NCI-H146 treated with DMSO at 0.1 percent for 48 hours (cell line): ENCODE data around the gene SMCO1.
A peak's percentile ranks its signal among the peaks of the same experiment; 100 is the strongest.
"Not testable (repeated sequence)": the region's sequence is repeated elsewhere in the genome, so short reads cannot be mapped to it uniquely, and the experiment has no call there.

Source experiments
- DNase-seq: peaks from one replicate; lab custom pipeline; 2025; ENCODE audit not compliant: unreplicated experiment; lab: John Stamatoyannopoulos, UW

SMCO1 gene, protein sequence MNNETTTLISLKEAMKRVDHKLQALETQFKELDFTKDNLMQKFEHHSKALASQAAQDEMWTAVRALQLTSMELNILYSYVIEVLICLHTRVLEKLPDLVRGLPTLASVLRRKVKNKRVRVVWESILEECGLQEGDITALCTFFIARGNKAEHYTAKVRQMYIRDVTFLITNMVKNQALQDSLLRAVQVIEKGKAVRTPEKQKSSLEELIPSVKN

GRCh38 chr3:196514913-196515621, at the start of gene SMCO1:
Gene SMCO1, minus strand, starts transcription at chr3:196515346. Its CDS starts 137 bp downstream, at chr3:196515209.
- no peak for DNase-seq

- no peak for DNase-seq
These were observed 48.6 kb upstream of the SMCO1 start for GRCh38 chr3:196563721-196564225.

DNA sequence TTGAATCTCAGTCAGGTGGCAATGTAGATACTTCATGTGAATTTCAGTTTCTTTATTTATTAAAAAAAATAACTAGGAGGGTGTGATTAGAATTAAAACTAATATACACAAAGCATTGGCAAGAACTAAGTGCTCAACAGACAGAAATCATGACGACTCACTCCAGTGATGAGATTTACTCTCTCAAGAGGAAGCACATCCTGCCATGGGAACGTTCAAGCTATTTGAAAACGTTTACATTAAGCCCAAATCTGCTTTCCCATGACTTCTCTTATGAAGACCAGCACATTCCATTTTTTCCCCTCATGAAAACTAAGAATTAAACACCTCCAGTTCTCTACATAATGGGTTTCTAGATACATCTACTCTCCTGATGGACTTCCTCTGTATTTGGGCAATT, 44.7 kb upstream of the SMCO1 start:
- no peak for DNase-seq

DNA sequence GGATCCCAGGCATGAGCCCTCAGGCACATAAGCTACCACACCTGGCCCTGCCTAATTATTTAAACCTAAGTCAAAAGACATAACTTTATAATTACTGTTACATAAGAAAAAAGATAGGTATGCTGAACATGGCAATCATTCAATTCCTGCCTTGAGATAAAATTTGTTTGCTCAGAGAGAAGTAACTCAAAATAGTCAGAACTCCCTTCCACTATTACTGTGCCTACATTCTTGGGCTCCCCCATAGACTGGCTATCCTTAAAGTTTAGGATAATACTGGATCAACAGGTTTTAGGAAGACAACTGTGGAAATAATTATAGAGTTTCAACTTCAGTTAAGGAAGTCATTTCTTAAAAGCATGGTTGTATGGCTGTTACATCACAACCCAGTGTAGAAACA, 43.3 kb upstream of the SMCO1 start:
- DNase-seq: no peak

DNA sequence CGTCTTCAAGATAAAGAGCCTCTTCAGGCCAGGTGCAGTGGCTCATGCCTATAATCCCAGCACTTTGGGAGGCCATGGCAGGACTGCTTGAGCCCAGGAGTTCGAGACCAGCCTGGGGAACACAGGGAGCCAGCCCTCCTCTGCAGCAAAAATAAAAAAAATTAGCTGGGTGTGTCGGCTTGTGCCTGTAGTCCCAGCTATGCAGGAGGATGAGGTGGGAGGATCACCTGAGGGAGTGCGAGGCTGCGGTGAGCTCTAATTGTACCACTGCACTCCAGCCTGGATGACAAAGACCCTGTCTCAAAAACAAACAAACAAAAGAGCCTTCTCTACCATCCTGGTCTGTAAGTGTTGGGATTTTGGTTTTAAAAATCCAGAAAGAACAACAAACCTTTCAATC, 42.1 kb upstream of the SMCO1 start:
- DNase-seq: no peak

DNA sequence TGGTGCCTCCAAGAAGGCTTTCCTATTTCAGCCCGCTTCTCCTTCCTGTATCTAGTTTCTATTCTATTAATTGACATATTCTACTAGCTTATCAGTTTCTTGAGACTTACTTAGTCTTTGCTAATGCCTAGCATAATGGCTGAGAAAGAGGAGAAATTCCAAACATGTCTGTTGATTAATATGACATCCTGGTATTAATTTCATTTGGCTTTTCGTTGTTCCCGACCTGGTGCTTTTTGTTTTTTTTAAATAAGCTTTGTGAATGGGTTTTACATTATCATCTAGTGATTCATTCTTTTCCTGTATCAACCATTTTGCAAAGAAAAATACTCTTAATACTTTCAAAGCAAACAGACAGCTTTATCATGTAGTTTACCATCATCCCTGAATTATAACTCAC, 40.1 kb upstream of the SMCO1 start:
- DNase-seq: no peak

DNA sequence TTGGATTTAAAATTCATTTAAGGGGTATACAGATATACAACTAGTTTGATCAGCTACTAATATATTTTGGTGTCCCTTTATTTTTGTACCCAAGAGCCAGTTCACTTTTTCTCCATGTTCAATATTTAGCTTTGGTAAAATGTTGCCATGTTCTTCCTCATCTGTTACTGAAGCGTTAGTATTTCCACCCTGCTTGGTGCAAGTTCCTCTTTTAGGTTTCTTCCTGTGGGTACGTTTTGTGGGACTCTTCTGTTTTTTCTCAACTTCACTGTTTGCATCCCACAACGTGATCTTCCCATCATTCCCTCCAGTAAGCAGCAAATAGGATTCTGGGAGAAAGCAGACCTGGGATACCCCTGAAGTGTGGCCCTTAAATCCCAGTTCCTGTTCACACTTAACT, 39.1 kb upstream of the SMCO1 start:
- no peak for DNase-seq

GRCh38 chr3:196553551-196553950, 38.4 kb upstream of the SMCO1 start:
- no peak for DNase-seq

DNA sequence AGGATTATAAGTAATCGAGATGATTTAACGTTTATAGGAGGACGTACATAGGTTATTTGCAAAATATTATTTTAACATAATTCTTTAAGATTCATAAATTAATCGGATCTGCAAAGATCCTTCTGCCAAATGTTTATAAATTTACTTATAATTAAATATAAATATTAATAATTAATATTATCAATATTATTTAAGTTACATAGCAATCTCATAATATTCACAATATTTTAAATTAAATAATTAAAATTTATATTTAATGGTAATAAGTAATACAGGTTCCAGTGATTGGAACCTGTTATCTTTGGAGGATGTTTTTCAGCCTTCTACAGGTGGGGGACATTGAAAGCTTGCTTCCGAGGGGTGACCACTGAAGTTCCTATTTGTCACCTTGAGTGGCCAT, 37.1 kb upstream of the SMCO1 start:
- no peak for DNase-seq

DNA sequence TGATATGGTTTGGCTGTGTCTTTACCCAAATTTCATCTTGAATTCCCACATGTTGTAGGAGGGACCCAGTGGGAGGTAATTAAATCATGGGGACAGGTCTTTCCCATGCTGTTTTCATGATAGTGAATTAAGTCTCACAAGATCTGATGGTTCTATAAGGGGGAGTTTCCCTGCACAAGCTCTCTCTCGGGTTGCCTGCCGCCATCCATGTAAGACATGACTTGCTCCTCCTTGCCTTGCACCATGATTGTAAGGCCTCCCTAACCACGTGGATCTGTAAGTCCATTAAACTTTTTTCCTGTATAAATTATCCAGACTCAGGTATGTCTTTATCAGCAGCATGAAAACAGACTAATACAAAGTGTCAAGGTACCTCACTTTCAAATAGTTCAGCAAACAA, 35.0 kb upstream of the SMCO1 start:
- DNase-seq: not testable (repeated sequence)

DNA sequence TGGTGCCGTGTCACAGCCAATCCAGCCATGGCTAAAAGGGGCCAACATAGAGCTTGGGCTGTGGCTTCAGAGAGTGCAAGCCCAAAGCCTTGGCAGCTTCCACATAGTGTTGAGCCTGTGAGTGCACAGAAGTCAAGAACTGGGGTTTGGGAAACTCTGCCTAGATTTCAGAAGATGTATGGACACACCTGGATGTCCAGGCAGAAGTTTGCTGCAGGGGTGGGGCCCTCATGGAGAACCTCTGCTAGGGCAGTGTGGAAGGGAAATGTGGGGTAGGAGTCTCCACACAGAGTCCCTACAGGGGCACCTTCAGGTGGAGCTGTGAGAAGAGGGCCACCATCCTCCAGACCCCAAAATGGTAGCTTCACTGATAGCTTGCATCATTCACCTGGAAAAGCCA, 34.2 kb upstream of the SMCO1 start:
- DNase-seq: not testable (repeated sequence)

GRCh38 chr3:196547067-196547466, 31.9 kb upstream of the SMCO1 start:
- DNase-seq: no peak

- DNase-seq: no peak
These were observed 31.4 kb upstream of the SMCO1 start for GRCh38 chr3:196546537-196546936.

- no peak for DNase-seq
These were observed 29.4 kb upstream of the SMCO1 start for GRCh38 chr3:196544491-196544992.

DNA sequence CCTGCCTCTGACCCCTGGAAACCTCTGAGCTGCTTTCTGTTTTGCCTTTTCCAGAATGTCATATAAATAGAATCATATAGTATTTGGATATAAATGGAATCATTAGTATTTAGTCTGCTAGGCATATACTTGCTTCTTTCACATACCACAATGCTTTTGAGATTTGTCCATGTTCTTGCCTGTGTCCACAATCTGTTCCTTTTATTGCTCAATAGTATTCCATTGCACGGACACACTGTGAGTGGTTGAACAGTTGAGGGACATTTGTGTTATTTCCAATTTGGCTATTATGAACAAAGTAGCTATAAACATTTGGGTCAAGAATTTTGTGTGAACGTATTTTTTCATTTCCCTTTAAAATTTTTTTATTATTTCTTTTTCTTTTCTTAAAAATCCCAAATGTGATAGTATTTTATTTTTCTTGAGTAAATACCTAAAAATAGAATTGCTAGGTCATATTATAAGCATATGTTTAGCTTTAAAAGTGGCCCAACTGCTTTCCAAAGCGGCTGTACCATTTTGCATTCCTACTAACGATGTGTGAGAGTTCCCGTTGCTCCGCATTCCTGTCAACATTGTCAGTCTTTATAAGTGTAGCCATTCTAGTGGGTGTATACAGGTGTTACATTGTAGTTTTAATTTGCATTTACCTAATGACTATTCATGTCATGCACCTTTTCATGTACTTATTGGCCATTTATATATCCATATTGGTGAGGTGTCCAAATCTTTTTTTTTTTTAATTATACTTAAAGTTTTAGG, 26.7 kb upstream of the SMCO1 start:
- no peak for DNase-seq

DNA sequence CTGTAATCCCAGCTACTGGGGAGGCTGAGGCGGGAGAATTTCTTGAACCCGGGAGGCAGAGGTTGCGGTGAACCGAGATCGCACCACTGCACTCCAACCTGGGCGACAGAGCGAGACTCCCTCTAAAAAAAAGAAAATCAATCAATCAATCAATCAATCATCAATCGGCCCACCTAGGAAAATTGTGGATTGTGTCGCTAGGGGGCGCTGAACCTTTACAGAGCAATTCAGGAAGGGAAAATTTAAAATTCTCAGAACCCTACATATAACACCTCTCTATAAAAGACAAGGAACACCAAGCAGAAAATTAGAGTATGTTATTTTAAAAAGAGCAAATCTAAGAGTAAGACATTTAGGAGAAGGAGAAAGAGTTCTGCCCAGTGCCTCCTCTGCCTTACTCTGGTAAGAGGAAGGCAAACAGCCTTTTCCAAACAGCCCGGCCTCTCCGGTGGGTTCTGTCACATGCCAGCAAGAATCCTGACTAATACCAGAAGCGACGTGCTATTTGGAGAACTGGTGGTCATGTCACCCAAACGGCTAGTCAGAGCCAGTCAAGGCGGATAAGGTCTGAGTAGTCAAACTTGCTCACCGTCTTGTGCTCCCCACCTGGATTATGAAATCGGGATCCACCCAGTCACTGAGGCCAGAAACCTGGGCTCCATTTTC, 22.3 kb upstream of the SMCO1 start:
- no peak for DNase-seq

DNA sequence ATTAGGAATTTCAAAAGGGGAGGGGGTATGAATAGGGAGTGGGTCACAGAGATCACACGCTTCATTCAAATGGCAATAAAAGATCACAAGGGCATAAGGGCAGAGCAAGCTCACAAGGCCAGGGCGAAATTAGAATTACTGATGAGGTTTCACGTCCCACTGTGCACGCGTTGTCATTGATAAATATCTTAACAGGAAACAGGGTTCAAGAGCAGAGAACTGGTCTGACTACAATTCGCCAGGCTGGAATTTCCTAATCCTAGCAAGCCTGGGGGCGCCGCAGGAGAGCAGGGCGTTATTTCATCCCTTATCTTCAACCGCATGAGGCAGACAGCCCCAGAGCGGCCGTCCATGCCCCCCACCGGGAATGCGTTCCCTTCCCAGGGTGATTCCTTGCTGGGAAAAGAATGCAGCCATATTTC, 18.1 kb upstream of the SMCO1 start:
- no peak for DNase-seq

DNA sequence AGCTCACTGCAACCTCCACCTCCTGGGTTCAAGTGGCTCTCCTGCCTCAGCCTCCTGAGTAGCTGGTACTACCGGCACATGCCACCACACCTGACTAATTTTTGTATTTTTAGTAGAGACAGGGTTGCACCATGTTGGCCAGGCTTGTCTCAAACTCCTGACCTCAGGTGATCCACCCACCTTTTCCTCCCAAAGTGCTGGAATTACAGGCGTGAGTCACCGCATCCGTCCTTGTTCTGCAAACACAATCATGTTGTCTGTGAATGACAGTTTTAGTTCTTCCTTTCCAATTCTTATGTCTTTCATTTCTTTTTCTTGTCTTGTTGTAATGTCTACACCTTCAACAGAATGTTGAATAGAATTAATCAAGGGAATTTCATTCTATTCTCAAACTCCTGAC, 16.3 kb upstream of the SMCO1 start:
- DNase-seq: no peak

DNA sequence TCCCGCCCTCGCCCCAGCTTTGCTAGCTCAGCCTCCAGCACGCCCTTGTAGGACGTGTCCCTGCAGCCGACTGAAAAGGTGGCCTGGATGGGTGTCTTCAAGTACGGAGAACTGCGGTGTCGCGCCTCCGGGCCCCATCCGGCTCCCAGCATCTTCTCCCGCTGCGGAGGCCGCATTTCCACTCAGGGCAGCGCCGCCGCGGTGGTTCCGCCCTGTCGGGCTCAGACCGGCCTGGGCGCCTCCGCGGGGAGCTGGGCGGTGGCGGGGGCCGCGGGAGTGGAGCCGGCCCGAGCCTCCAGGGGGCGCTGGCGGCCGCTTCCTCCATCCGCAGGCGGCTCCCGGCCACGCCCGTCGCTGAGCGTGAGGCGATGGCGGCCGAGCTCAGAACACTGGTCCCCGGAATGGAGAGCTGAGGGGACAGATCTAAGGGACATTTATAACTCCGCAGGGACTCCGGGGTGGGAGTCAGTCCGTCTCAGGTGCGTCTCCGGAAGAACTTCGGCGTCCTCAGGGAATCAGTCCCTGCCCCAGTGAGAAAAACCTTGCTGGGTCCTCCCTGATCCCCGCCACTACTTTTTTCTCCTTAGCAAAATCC, 13.6 kb upstream of the SMCO1 start:
- peak; percentile 63 for DNase-seq

- no peak for DNase-seq
These were observed 10.0 kb upstream of the SMCO1 start for GRCh38 chr3:196525141-196525540.

- DNase-seq: no peak
These were observed 9.4 kb upstream of the SMCO1 start for GRCh38 chr3:196524527-196524926.
